HG03378 (cell line): ENCODE results near the gene PRR19.

Experiments used
- ATAC-seq: cut with Tn5 transposase; IDR thresholded peaks from one replicate; pipeline ENCODE4 v1.9.1; 2021; ENCODE audit warnings: mild to moderate bottlenecking, moderate library complexity; ENCODE audit not compliant: unreplicated experiment

PRR19 gene

GRCh38 chr19:42270346-42271044 is 31.4 kb upstream of the PRR19 start:
- no peak for ATAC-seq

DNA sequence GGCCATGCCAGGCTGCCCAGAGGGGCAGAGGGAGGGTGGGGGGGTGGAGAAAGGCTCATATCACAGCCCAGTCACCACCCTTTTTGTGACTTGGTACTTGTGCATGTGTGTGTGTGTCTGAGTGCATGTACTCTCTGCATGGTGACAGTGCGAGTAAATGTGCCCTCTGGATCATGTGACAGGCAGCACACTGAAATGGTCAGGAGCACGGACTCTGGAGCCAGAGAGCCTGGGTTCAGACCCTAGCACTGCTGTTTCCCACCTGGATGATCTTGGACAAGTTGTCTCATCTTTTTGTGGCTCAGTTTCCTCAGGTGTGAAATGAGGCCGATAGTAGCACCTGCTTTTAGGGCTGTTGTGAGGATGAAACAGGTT is 30.9 kb upstream of the PRR19 start:
- ATAC-seq = no peak

DNA sequence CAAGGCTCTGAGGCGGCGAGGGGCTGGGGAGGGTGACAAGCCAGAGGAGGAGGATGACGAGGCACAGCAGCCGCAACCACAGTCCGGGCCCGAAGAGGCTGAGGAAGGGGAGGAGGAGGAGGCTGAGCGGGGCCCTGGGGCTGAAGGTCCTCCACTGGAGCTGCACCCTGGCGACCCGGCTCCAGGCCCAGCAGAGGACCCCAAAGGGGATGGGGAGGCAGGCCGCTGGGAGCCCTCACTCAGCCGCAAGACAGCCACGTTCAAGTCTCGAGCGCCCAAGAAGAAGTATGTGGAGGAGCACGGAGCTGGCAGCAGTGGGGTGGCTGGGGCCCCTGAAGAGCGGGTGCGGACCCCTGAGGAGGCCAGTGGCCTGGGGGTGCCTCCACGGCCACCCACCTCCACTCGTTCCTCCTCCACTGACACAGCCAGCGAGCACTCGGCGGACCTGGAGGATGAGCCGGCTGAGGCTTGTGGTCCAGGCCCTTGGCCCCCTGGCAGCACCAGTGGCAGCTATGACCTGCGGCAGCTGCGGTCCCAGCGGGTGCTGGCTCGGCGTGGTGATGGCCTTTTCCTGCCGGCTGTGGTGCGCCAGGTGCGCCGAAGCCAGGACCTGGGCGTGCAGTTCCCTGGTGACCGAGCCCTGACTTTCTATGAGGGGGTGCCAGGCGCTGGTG is 29.9 kb upstream of the PRR19 start:
- no peak for ATAC-seq

DNA sequence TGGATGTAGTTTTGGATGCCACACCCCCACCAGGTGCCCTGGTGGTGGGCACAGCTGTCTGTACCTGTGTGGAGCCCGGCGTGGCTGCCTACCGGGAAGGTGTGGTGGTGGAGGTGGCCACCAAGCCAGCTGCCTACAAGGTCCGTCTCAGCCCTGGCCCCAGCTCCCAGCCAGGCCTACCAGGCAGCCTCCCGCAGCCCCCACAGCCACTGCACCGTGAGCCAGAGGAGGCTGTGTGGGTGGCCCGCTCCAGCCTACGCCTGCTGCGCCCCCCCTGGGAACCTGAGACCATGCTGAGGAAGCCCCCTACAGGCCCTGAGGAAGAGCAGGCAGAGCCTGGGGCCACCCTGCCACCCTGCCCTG is 29.4 kb upstream of the PRR19 start:
- no peak for ATAC-seq

GRCh38 chr19:42272989-42273406 is 28.9 kb upstream of the PRR19 start:
- ATAC-seq = no peak

DNA sequence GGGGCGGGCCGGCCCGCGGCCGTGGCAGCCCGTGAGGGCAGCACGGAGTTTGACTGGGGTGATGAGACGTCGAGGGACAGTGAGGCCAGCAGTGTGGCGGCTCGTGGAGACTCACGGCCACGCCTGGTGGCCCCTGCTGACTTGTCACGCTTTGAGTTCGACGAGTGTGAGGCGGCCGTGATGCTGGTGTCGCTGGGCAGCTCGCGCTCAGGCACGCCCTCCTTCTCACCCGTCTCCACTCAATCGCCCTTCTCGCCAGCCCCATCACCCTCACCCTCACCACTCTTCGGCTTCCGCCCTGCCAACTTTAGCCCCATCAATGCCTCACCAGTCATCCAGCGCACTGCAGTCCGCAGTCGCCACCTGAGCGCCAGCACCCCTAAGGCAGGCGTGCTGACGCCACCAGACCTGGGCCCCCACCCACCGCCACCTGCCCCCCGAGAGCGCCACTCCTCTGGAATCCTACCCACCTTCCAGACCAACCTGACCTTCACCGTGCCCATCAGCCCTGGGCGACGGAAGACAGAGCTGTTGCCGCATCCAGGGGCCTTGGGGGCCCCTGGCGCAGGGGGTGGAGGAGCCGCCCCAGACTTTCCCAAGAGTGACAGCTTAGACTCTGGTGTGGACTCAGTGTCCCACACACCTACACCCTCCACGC is 28.4 kb upstream of the PRR19 start:
- no peak for ATAC-seq

DNA sequence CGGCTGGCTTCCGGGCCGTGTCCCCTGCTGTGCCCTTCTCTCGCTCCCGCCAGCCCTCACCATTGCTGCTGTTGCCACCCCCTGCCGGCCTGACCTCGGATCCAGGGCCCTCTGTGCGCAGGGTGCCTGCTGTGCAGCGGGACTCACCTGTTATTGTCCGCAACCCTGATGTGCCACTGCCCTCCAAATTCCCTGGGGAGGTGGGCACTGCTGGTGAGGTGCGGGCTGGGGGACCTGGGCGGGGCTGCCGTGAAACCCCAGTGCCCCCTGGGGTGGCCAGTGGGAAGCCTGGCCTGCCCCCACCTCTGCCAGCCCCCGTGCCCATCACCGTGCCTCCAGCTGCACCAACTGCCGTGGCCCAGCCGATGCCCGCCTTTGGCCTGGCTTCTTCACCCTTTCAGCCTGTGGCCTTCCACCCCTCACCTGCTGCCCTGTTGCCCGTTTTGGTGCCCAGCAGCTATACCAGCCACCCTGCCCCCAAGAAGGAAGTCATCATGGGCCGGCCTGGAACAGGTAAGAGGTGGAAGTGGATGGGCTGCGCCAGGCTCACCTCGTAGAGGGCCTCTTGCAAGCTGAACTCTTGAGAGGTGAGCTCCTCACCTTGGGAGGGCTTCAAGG is 27.8 kb upstream of the PRR19 start:
- ATAC-seq = no peak

- no peak for ATAC-seq
Observed at GRCh38 chr19:42275103-42275502, 26.8 kb upstream of the PRR19 start.

DNA sequence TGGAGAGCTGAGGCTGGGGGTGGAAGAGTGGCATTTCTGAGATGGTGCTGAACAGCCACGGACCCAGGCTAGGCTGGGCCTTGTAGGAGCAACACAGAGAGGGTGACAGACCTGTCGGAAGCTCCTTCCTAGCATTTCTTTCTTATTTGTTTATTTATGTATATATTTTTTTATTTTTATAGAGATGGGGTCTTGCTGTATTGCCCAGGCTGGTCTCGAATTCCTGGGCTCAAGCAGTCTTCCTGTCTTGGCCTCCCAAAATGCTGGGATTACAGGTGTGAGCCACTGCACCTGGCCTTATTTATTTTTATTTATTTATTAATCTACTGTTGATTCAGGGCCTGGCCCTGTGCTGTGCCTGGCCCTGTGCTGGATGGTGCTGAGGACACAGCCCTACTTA is 26.4 kb upstream of the PRR19 start:
- no peak for ATAC-seq

DNA sequence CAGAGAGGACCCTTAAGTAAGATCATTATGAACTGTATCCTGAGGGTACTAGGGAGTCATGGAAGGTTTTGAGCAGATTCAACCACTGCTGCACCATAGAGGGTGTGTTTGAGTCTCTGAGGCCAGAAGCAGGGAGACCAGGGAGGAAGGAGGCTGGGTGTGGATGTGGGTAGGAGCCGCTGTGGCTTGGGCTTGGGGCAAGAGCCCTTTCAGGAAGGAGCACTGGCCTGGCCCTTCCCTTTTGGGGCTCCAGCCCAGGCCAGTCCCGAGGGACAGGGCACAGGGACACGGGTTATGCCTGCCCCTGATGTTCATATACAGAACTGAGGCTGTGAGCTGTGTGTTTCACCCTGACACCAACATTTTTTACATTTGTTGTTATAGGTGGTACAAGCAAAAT is 25.6 kb upstream of the PRR19 start:
- no peak for ATAC-seq

DNA sequence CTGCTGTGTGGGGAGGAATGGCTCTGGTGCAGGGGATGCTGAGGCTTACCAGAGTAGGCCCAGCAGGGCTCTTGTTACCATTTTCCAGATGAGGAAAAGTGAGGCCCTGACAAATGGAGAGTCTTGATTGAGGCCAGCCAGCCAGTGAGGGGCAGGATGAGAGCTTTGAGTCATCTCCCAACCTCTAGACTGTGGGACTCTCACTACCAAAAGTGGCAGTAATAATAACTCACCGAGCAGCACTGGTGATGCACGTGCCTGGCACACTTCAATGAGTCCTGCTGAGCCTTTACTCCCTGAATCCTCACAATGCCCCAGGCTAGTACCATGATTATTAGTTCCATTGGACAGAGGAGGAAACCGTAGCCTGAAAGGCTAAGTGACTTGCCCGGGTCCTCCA is 25.1 kb upstream of the PRR19 start:
- no peak for ATAC-seq

DNA sequence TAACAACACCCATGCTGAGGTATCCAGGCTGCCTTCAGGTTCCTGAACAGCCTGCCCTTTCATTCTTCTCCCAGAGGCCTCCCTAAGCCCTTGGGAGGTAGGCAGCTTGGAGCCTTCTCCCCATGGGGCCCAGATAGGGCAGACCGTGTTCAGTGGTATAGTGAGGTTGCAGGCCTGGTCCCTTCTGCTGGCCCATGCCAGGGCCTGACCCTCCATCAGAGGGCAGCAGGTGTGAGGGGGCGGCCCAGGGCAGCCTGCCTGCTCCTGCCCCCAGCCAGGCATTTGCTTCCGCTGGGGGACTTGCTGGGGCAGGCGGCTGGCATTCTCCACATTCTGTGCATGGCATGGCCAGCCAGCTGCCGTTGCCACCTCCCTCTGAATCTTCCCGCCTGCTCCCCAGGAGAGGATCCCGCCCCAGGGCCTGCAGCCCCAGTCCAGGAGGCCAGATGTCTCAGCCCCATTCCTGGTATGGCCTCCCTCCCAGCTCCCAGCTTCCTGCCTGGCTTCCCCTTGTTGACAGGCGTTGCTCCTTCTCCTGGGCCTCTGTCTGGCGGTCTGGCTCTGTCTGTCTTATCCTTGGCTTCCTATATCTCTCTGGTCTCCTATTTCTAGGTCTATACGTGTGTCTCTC is 24.0 kb upstream of the PRR19 start:
- no peak for ATAC-seq

GRCh38 chr19:42278452-42279154 is 23.3 kb upstream of the PRR19 start:
- ATAC-seq = no peak

- no peak for ATAC-seq
Observed at GRCh38 chr19:42279155-42279901, 22.6 kb upstream of the PRR19 start.

GRCh38 chr19:42279902-42280814 is 21.8 kb upstream of the PRR19 start:
- ATAC-seq = peak; percentile 31

- ATAC-seq = no peak
Observed at GRCh38 chr19:42280815-42281145, 21.2 kb upstream of the PRR19 start.

DNA sequence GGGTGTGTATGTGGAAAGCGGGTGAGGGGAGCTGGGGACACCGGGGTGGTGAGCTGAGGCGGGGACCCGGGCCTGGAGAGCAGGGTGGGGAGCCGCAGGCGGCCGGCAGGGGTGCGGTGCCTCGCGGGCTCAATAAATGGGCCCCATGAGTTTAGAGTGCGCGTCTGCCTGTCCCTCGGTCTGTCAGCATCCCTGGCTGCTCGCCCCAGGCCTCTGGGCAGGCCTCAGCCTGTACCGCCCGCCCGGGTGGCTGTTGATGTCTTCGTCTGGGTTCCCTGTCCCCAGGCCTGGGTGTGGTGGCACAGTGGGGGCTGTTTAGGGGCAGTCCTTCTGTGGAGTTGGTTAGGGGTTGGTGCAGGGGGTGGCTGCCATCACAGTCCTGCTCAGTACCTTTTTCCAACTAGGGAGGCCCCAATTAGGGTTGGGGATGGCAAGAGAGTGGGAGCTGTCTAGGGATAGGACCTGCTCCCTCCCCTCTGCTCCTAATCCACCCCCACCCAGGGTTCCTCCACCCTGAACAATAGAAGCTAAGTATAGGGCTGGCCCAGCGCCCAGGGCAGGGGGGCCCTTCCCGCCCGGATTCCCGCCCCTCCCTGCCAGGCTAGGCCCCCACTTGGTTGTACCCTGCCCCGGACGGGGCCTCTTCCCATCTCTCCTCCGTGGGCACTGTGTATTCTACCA is 20.6 kb upstream of the PRR19 start:
- ATAC-seq = no peak
